H9 (cell line): Measurements from ENCODE around the gene ZFP37. TPM values are rescaled to one million over a fixed set of nuclear protein-coding genes. Genes with fewer than 3 reads are reported as not detected.

Experiments used
- DNase-seq: peaks from one replicate; pipeline ENCODE4 v3.0.0-alpha.2; 2017
- H2AFZ ChIP-seq: one replicate; pipeline ENCODE4 v1.6.1; 2013; ENCODE audit warnings: mild to moderate bottlenecking, low read length, control low read depth, moderate library complexity
- H2AK5ac ChIP-seq: 2 replicates; pipeline ENCODE4 v1.6.1; 2013; ENCODE audit warnings: low read length, control low read depth, mixed read lengths; ENCODE audit not compliant: insufficient read length
- H2BK120ac ChIP-seq: one replicate; pipeline ENCODE4 v1.6.1; 2013; ENCODE audit warnings: low read depth, mild to moderate bottlenecking, low read length, control low read depth, inconsistent platforms; ENCODE audit not compliant: poor library complexity, severe bottlenecking
- H2BK12ac ChIP-seq: 2 replicates; pipeline ENCODE4 v1.6.1; 2013; ENCODE audit warnings: low read length, control low read depth, mixed read lengths, low read depth; ENCODE audit not compliant: insufficient read length
- H2BK15ac ChIP-seq: 2 replicates; pipeline ENCODE4 v1.6.1; 2013; ENCODE audit warnings: low read depth, low read length, control low read depth
- H2BK20ac ChIP-seq: one replicate; pipeline ENCODE4 v1.6.1; 2013; ENCODE audit warnings: low read depth, mild to moderate bottlenecking, low read length, control low read depth, inconsistent platforms; ENCODE audit not compliant: poor library complexity, severe bottlenecking
- H2BK5ac ChIP-seq: 2 replicates; pipeline ENCODE4 v1.6.1; 2013; ENCODE audit warnings: low read length, control low read depth, mixed read lengths; ENCODE audit not compliant: insufficient read length
- H3K14ac ChIP-seq: 2 replicates; pipeline ENCODE4 v1.6.1; 2013; ENCODE audit warnings: low read length, control low read depth; ENCODE audit not compliant: insufficient read depth
- H3K18ac ChIP-seq: 2 replicates; pipeline ENCODE4 v1.6.1; 2013; ENCODE audit warnings: low read depth, mild to moderate bottlenecking, mixed read lengths, low read length, control low read depth; ENCODE audit not compliant: insufficient read length
- H3K23ac ChIP-seq: 2 replicates; pipeline ENCODE4 v1.6.1; 2013; ENCODE audit warnings: low read length, control low read depth, mixed read lengths, low read depth; ENCODE audit not compliant: insufficient read length
- H3K23me2 ChIP-seq: 2 replicates; pipeline ENCODE4 v1.6.1; 2013; ENCODE audit warnings: low read depth, mild to moderate bottlenecking, mixed read lengths, low read length, control low read depth; ENCODE audit not compliant: insufficient read length, poor library complexity, severe bottlenecking
- H3K27ac ChIP-seq: 2 replicates; pipeline ENCODE4 v1.5.1; 2013; ENCODE audit warnings: low read length, control low read depth, mixed read lengths, low read depth; ENCODE audit not compliant: insufficient read length
- H3K27me3 ChIP-seq: 2 replicates; pipeline ENCODE4 v1.6.1; 2013; ENCODE audit warnings: low read length, control low read depth, inconsistent platforms; ENCODE audit not compliant: insufficient read depth
- H3K4ac ChIP-seq: 2 replicates; pipeline ENCODE4 v1.6.1; 2013; ENCODE audit warnings: low read depth, mild to moderate bottlenecking, control low read depth, inconsistent platforms, low read length, moderate library complexity
- H3K4me1 ChIP-seq: 2 replicates; pipeline ENCODE4 v1.6.1; 2013; ENCODE audit warnings: low read length, control low read depth, inconsistent platforms; ENCODE audit not compliant: insufficient read depth
- H3K4me2 ChIP-seq: 2 replicates; pipeline ENCODE4 v1.6.1; 2013; ENCODE audit warnings: low read length, control low read depth, mixed read lengths; ENCODE audit not compliant: insufficient read length, insufficient read depth
- H3K56ac ChIP-seq: 2 replicates; pipeline ENCODE4 v1.6.1; 2013; ENCODE audit warnings: low read depth, mild to moderate bottlenecking, mixed read lengths, low read length, control low read depth; ENCODE audit not compliant: insufficient read length
- H3K79me1 ChIP-seq: 2 replicates; pipeline ENCODE4 v1.6.1; 2013; ENCODE audit warnings: low read depth, mild to moderate bottlenecking, moderate library complexity, low read length, control low read depth, inconsistent platforms; ENCODE audit not compliant: insufficient read depth, poor library complexity, severe bottlenecking
- H3K79me2 ChIP-seq: 2 replicates; pipeline ENCODE4 v1.6.1; 2013; ENCODE audit warnings: low read length, control low read depth, inconsistent platforms; ENCODE audit not compliant: insufficient read depth
- H3K9ac ChIP-seq: 2 replicates; pipeline ENCODE4 v1.6.1; 2013; ENCODE audit warnings: low read length, control low read depth, mixed read lengths; ENCODE audit not compliant: insufficient read length; ENCODE audit errors: extremely low read depth
- H3K9me3 ChIP-seq: one replicate; pipeline ENCODE4 v1.6.1; 2013; ENCODE audit warnings: low read depth, low read length, inconsistent platforms; ENCODE audit not compliant: control insufficient read depth
- H3T11ph ChIP-seq: one replicate; pipeline ENCODE4 v1.6.1; 2013; ENCODE audit warnings: mild to moderate bottlenecking, low read length, control low read depth, inconsistent platforms
- H4K20me1 ChIP-seq: one replicate; pipeline ENCODE4 v1.6.1; 2013; ENCODE audit not compliant: control insufficient read depth, insufficient read length, insufficient read depth
- H4K5ac ChIP-seq: 2 replicates; pipeline ENCODE4 v1.6.1; 2013; ENCODE audit warnings: low read depth, mild to moderate bottlenecking, mixed read lengths, low read length, control low read depth; ENCODE audit not compliant: insufficient read length
- H4K8ac ChIP-seq: replicated peaks from 2 replicates; pipeline ENCODE4 v1.6.1; 2013; ENCODE audit warnings: low read length, control low read depth, mixed read lengths, low read depth; ENCODE audit not compliant: insufficient read length
- H4K91ac ChIP-seq: 2 replicates; pipeline ENCODE4 v1.6.1; 2013; ENCODE audit warnings: low read depth, mild to moderate bottlenecking, moderate library complexity, mixed read lengths, low read length, control low read depth; ENCODE audit not compliant: insufficient read length
- H3K27ac Mint-ChIP-seq, 3 experiments: 2 replicates in 2 of 3; 3 replicates in 1 of 3; pipeline ENCODE4 v1.8.0; 2020 to 2021; ENCODE audit warnings: mixed read lengths in 3 of 3, mild to moderate bottlenecking in 1 of 3, moderate library complexity in 1 of 3
- H3K27me3 Mint-ChIP-seq: 2 replicates; pipeline ENCODE4 v1.8.0; 2021; ENCODE audit warnings: low read depth, mild to moderate bottlenecking, moderate library complexity, mixed read lengths
- H3K36me3 Mint-ChIP-seq, 3 experiments: 2 replicates in 2 of 3; 3 replicates in 1 of 3; pipeline ENCODE4 v1.8.0; 2020 to 2021; ENCODE audit warnings: low read depth in 3 of 3, mixed read lengths in 3 of 3; ENCODE audit not compliant: insufficient read depth in 1 of 3
- H3K4me1 Mint-ChIP-seq, 2 experiments: 2 replicates each; pipeline ENCODE4 v1.8.0; 2020; ENCODE audit warnings: mixed read lengths in 2 of 2
- H3K4me3 Mint-ChIP-seq, 2 experiments: 2 replicates in 1 of 2; 3 replicates in 1 of 2; pipeline ENCODE4 v1.8.0; 2020 to 2021; ENCODE audit warnings: mild to moderate bottlenecking in 2 of 2, mixed read lengths in 2 of 2, moderate library complexity in 1 of 2
- H3K9me3 Mint-ChIP-seq, 2 experiments: 2 replicates in 1 of 2; 3 replicates in 1 of 2; pipeline ENCODE4 v1.8.0; 2020; ENCODE audit warnings: mild to moderate bottlenecking in 2 of 2, mixed read lengths in 2 of 2, moderate library complexity in 1 of 2
- WGBS: extraction: QIAGEN DNeasy Blood & Tissue Kit; methylation state at CpG from one replicate; pipeline ENCODE4 v1.1.7; 2013; ENCODE audit warnings: missing lambda C conversion rate, low lambda C conversion rate, mixed read lengths; ENCODE audit not compliant: insufficient read length; ENCODE audit errors: extremely low coverage; 5-methylcytosine and 5-hydroxymethylcytosine counted together
- total RNA-seq: library from RNA; stranded (reverse); gene quantifications from 2 replicates; pipeline ENCODE4 v1.2.1, GENCODE V29; 2021
- TF ChIP-seq, protein P1 (sequence below): fragments of 200-600 bp; sonication (generic); conservative IDR thresholded peaks from 3 replicates; pipeline ENCODE4 v1.8.0; 2021; ENCODE audit warnings: antibody characterized with exemption, mild to moderate bottlenecking

ZFP37 gene
- total RNA-seq, 1 experiment from 2014 or later = 5.1 TPM

DNA sequence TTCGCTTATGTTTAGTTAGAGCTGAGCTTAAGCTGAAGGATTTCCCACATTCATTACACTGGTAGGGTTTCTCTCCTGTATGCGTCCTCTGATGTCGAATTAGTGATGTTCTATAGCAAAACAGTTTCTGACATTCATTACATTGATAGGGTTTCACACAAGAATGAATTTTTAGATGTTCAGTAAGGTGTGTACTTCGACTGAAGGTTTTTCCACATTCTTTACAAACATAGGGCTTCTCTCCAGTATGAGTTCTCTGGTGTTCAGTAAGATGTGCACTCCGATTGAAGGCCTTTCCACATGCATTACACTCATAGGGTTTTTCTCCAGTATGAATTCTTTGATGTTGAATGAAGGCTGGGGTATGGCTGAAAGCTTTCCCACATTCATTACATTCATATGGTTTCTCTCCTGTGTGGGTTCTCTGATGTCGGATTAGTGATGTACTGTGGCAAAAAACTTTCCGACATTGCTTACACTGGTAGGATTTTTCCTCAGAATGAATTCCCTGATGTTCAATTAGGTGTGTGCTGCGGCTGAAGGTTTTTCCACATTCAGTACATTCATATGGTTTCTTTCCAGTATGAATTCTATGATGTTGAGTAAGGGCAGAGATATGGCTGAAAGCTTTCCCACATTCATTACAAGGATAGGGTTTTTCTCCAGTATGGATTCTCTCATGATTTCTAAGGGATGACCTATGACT is 59.1 kb downstream of the ZFP37 start:
- Mint-ChIP-seq H3K36me3 (peaks cover 47 to 72% (median 63%) of the 10 kb centered on the region in 3 experiments), H3K4me3 (no peak overlapping the region)
- H3K79me1 ChIP-seq = no peaks in the 10 kb centered on the region

More for the DNA sequence above, 59.1 kb downstream of the ZFP37 start:
- Histone ChIP-seq H4K8ac (no peak overlapping the region), H2BK15ac (no peak overlapping the region), H3K23me2 (no peaks in the 10 kb centered on the region), H2AFZ (no peak overlapping the region), H2AK5ac (no peak overlapping the region), H3K9me3 (peaks cover 74% of the 10 kb centered on the region), H2BK20ac (no peak overlapping the region), H3K27me3 (no peaks in the 10 kb centered on the region), H2BK12ac (no peak overlapping the region), H3K56ac (no peak overlapping the region), H3K14ac (no peak overlapping the region), H3K27ac (no peak overlapping the region), H3K18ac (no peak overlapping the region), H4K91ac (no peak overlapping the region), H2BK5ac (no peak overlapping the region), H3K4me1 (no peaks in the 10 kb centered on the region), H2BK120ac (no peak overlapping the region), H3K23ac (no peak overlapping the region), H4K5ac (no peak overlapping the region), H3K9ac (no peak overlapping the region), H3T11ph (no peak overlapping the region), H3K4ac (no peak overlapping the region), H3K79me2 (no peaks in the 10 kb centered on the region), H4K20me1 (no peaks in the 10 kb centered on the region), H3K4me2 (no peak overlapping the region)
- TF ChIP-seq, protein P1, sequence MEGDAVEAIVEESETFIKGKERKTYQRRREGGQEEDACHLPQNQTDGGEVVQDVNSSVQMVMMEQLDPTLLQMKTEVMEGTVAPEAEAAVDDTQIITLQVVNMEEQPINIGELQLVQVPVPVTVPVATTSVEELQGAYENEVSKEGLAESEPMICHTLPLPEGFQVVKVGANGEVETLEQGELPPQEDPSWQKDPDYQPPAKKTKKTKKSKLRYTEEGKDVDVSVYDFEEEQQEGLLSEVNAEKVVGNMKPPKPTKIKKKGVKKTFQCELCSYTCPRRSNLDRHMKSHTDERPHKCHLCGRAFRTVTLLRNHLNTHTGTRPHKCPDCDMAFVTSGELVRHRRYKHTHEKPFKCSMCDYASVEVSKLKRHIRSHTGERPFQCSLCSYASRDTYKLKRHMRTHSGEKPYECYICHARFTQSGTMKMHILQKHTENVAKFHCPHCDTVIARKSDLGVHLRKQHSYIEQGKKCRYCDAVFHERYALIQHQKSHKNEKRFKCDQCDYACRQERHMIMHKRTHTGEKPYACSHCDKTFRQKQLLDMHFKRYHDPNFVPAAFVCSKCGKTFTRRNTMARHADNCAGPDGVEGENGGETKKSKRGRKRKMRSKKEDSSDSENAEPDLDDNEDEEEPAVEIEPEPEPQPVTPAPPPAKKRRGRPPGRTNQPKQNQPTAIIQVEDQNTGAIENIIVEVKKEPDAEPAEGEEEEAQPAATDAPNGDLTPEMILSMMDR = no peak
- Mint-ChIP-seq H3K27ac (no peak overlapping the region), H3K4me1 (no peaks in the 10 kb centered on the region), H3K27me3 (peaks cover 20% of the 10 kb centered on the region), H3K9me3 (peaks cover 86 to 93% of the 10 kb centered on the region in 2 experiments)
- no CpG with 5 or more reads among the region's 8 CpGs for WGBS
- DNase-seq = no peak

Other genes starting within 250 kb of the ZFP37 start
- not detected in 2 replicates for gene SLC46A2, start 165.8 kb downstream of the ZFP37 start, total RNA-seq
- gene ZNF883, start 44.5 kb downstream of the ZFP37 start, total RNA-seq = 10.7 and 13.2 TPM in 2 replicates
- 1.0 and 1.3 TPM in 2 replicates for gene SLC31A2, start 94.3 kb upstream of the ZFP37 start, total RNA-seq
- gene FKBP15, start 164.6 kb upstream of the ZFP37 start, total RNA-seq = 18.5 and 19.3 TPM in 2 replicates
- 34.4 and 34.8 TPM in 2 replicates for gene SLC31A1, start 164.8 kb upstream of the ZFP37 start, total RNA-seq
- gene CDC26, start 218.8 kb upstream of the ZFP37 start, total RNA-seq = 37.8 and 38.6 TPM in 2 replicates
- gene PRPF4, start 218.9 kb upstream of the ZFP37 start, total RNA-seq = 48.5 and 49.8 TPM in 2 replicates
- gene RNF183, start 246.7 kb upstream of the ZFP37 start, total RNA-seq = 0.33 TPM in 1 of 2 replicates, not detected in the other